PC-9 (cell line): ENCODE data around the gene EXOC4. TPM values are rescaled to one million over a fixed set of nuclear protein-coding genes. Genes with fewer than 3 reads are reported as not detected.

ENCODE experiments used
- BruUV-seq: library from RNA; stranded (reverse); fragments of 400-500 nt; replicated peaks from 2 replicates; lab custom pipeline; 2021; lab: Mats Ljungman, UMichigan
- CTCF ChIA-PET: fragments of 300-600 bp; sonication (Branson Sonifier 250); formaldehyde crosslinking; loops from one replicate; lab custom pipeline; 2022; ENCODE audit warnings: antibody characterized with exemption; lab: Charles Lee
- POLR2A ChIA-PET: fragments of 300-600 bp; sonication (Branson Sonifier 250); formaldehyde crosslinking; loops from one replicate; lab custom pipeline; 2022; ENCODE audit warnings: antibody characterized with exemption; ENCODE audit not compliant: unreplicated experiment; lab: Charles Lee
- DNase-seq, 2 experiments: peaks; one replicate each; pipeline versions ENCODE4 v3.0.0 to v3.0.0-alpha.2; 2015 to 2022; ENCODE audit warnings: mixed read lengths in 1 of 2
- H2AFZ ChIP-seq: fragments of 200-600 bp; sonication (generic); 2 replicates; pipeline ENCODE4 v1.8.1; 2017; ENCODE audit warnings: antibody characterized with exemption
- H3F3A ChIP-seq: fragments of 200-600 bp; sonication (generic); 2 replicates; pipeline ENCODE4 v1.8.1; 2017; ENCODE audit warnings: antibody characterized with exemption, mild to moderate bottlenecking, low read depth; ENCODE audit not compliant: insufficient read depth
- H3K27ac ChIP-seq: fragments of 200-600 bp; sonication (generic); 2 replicates; pipeline ENCODE4 v1.6.1; 2016; ENCODE audit warnings: mixed run types
- H3K27me3 ChIP-seq: fragments of 200-600 bp; sonication (generic); 2 replicates; pipeline ENCODE4 v1.6.1; 2016; ENCODE audit warnings: low read depth, mixed run types; ENCODE audit not compliant: insufficient read depth
- H3K36me3 ChIP-seq: fragments of 200-600 bp; sonication (generic); 2 replicates; pipeline ENCODE4 v1.6.1; 2016; ENCODE audit warnings: low read depth, mixed run types
- H3K4me1 ChIP-seq: fragments of 200-600 bp; sonication (generic); replicated peaks from 2 replicates; pipeline ENCODE4 v1.6.1; 2016; ENCODE audit warnings: mixed run types; ENCODE audit not compliant: insufficient read depth
- H3K4me2 ChIP-seq: fragments of 200-600 bp; sonication (generic); 2 replicates; pipeline ENCODE4 v1.6.1; 2017; ENCODE audit warnings: mixed run types
- H3K4me3 ChIP-seq: fragments of 200-600 bp; sonication (generic); 2 replicates; pipeline ENCODE4 v1.6.1; 2016; ENCODE audit warnings: mixed run types
- H3K79me2 ChIP-seq: fragments of 200-600 bp; sonication (generic); 2 replicates; pipeline ENCODE4 v1.6.1; 2017; ENCODE audit warnings: low read depth, mixed run types
- H3K9me2 ChIP-seq: fragments of 200-600 bp; sonication (generic); 2 replicates; pipeline ENCODE4 v1.8.1; 2017; ENCODE audit warnings: mild to moderate bottlenecking; ENCODE audit not compliant: insufficient read depth
- H3K9me3 ChIP-seq: fragments of 200-600 bp; sonication (generic); 2 replicates; pipeline ENCODE4 v1.8.1; 2016; ENCODE audit warnings: low read depth; ENCODE audit not compliant: insufficient read depth
- H4K20me1 ChIP-seq: fragments of 200-600 bp; sonication (generic); 2 replicates; pipeline ENCODE4 v1.8.1; 2017; ENCODE audit not compliant: insufficient read depth
- EZH2 ChIP-seq: fragments of 200-600 bp; sonication (generic); IDR thresholded peaks from 2 replicates; pipeline ENCODE4 v1.8.0; 2017; ENCODE audit warnings: antibody characterized with exemption, low read depth
- intact Hi-C: fragments of 100-400 bp; cut with micrococcal nuclease; formaldehyde crosslinking; loops from one replicate; pipeline ENCODE4 v1.10.0; 2022; ENCODE audit not compliant: unreplicated experiment
- total RNA-seq: library from RNA; stranded (reverse); gene quantifications from 2 replicates; pipeline ENCODE4 v1.2.3, GENCODE V29; 2021
- TF ChIP-seq, protein P1 (sequence below): fragments of 200-600 bp; sonication (generic); conservative IDR thresholded peaks from 2 replicates; pipeline ENCODE4 v1.6.1; 2017; ENCODE audit warnings: mixed run types, antibody characterized with exemption, mild to moderate bottlenecking, moderate library complexity

Gene EXOC4
- total RNA-seq, 1 experiment from 2014 or later, result 101 TPM

DNA sequence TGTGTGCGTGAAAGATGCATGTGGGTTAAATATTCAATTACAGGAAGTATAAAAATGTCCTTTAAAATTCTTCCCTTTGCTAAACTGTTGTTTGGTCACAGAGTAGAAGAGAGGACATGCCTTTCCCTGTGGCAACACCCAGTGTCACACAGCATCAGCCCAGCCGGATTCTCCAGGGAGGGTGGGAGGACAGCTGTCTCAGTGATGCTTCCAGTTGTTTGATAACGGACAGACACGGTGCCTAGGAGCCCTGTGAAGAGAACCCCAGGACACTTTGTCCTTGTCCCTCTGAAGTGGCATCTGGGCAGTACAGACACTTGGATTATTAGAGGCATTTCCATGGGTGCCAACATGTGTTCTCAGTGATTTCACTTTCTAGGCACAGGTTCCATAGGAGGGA lies 567.7 kb downstream of the EXOC4 start:
- Histone ChIP-seq H2AFZ (no peak overlapping the region), H3K4me2 (no peak overlapping the region), H3K9me3 (no peaks in the 10 kb centered on the region), H3K9me2 (no peaks in the 10 kb centered on the region), H3F3A (no peaks in the 10 kb centered on the region), H4K20me1 (no peaks in the 10 kb centered on the region), H3K79me2 (no peaks in the 10 kb centered on the region), H3K36me3 (no peaks in the 10 kb centered on the region), H3K27me3 (no peaks in the 10 kb centered on the region), H3K27ac (no peak overlapping the region), H3K4me1 (no peaks in the 10 kb centered on the region), H3K4me3 (no peak overlapping the region)
- BruUV-seq, result no TSS peak
- ChIA-PET POLR2A (no interaction called here), CTCF (no interaction called here)
- intact Hi-C loops, result no loop called here
- TF ChIP-seq EZH2, result no peak
- TF ChIP-seq, protein P1, sequence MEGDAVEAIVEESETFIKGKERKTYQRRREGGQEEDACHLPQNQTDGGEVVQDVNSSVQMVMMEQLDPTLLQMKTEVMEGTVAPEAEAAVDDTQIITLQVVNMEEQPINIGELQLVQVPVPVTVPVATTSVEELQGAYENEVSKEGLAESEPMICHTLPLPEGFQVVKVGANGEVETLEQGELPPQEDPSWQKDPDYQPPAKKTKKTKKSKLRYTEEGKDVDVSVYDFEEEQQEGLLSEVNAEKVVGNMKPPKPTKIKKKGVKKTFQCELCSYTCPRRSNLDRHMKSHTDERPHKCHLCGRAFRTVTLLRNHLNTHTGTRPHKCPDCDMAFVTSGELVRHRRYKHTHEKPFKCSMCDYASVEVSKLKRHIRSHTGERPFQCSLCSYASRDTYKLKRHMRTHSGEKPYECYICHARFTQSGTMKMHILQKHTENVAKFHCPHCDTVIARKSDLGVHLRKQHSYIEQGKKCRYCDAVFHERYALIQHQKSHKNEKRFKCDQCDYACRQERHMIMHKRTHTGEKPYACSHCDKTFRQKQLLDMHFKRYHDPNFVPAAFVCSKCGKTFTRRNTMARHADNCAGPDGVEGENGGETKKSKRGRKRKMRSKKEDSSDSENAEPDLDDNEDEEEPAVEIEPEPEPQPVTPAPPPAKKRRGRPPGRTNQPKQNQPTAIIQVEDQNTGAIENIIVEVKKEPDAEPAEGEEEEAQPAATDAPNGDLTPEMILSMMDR, result no peak
- no peak for DNase-seq

DNA sequence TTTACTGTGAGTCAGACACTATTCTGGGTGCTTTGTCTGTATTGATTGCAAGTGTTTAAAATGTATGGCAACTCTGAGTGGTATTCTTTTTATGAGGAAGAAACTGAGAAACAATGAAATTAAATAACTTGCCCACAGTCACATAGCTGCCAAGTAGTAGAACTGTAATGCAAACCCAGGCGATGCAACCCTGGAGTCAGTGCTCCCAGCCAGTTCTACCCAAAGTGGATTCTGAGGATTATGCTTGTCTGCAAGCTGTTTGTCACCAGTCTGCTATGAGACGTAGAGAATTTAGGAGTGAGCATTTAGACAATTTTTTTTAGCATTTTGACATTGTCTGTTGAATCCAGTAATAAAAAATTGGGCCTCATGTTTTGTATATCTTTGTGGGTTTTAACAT lies 568.3 kb downstream of the EXOC4 start:
- Histone ChIP-seq H3K27me3 (no peaks in the 10 kb centered on the region), H3K4me2 (no peak overlapping the region), H3K36me3 (no peaks in the 10 kb centered on the region), H3K79me2 (no peaks in the 10 kb centered on the region), H3K4me3 (no peak overlapping the region), H3K9me2 (no peaks in the 10 kb centered on the region), H3K4me1 (no peaks in the 10 kb centered on the region), H3F3A (no peaks in the 10 kb centered on the region), H2AFZ (no peak overlapping the region), H4K20me1 (no peaks in the 10 kb centered on the region), H3K27ac (no peak overlapping the region), H3K9me3 (no peaks in the 10 kb centered on the region)
- BruUV-seq, result no TSS peak
- intact Hi-C loops, result no loop called here
- CTCF ChIA-PET, result no interaction called here
- POLR2A ChIA-PET, result no interaction called here
- TF ChIP-seq EZH2, result no peak
- TF ChIP-seq, protein P1, result no peak
- DNase-seq, result no peak

GRCh38 chr7:133822001-133822641 lies 569.2 kb downstream of the EXOC4 start:
- H3K4me1 ChIP-seq, result no peaks in the 10 kb centered on the region
- POLR2A ChIA-PET, result no interaction called here
- H3K27ac ChIP-seq, result no peak overlapping the region
- DNase-seq, result no peak
- H3K79me2 ChIP-seq, result no peaks in the 10 kb centered on the region
- TF ChIP-seq, protein P1, result no peak
- TF ChIP-seq EZH2, result no peak
- no peaks in the 10 kb centered on the region for H4K20me1 ChIP-seq
- H3K9me3 ChIP-seq, result no peaks in the 10 kb centered on the region
- CTCF ChIA-PET, result no interaction called here
- no peaks in the 10 kb centered on the region for H3K36me3 ChIP-seq
- no peak overlapping the region for H3K4me3 ChIP-seq
- H3K9me2 ChIP-seq, result no peaks in the 10 kb centered on the region
- H2AFZ ChIP-seq, result no peak overlapping the region
- H3K27me3 ChIP-seq, result no peaks in the 10 kb centered on the region
- intact Hi-C loops, result no loop called here
- no TSS peak for BruUV-seq
- H3F3A ChIP-seq, result no peaks in the 10 kb centered on the region
- H3K4me2 ChIP-seq, result no peak overlapping the region
